Activated T-helper 1 cell treated with Interleukin-2 at 50 U/mL for 16 hours (primary cell): ENCODE results near the gene DDT.
"Not testable (repeated sequence)": the region's sequence is repeated elsewhere in the genome, so short reads cannot be mapped to it uniquely, and the experiment has no call there.

Experiments used
- DNase-seq: peaks from one replicate; pipeline ENCODE4 v3.0.0-alpha.2; 2020; ENCODE audit warnings: low read depth

DDT gene

GRCh38 chr22:23974345-23974744, at the start of gene DDT:
Gene DDT, minus strand, starts transcription at chr22:23974441. Its CDS starts 27 bp downstream, at chr22:23974414.
- DNase-seq: not testable (repeated sequence)

- DNase-seq: no peak
Observed at GRCh38 chr22:24023204-24023789, 49.1 kb upstream of the DDT start.

GRCh38 chr22:24021304-24021703, 47.1 kb upstream of the DDT start:
- DNase-seq: no peak

- no peak for DNase-seq
Observed at GRCh38 chr22:24016156-24016555, 41.9 kb upstream of the DDT start.

GRCh38 chr22:24011735-24012068, 37.5 kb upstream of the DDT start:
- DNase-seq: no peak

GRCh38 chr22:24010018-24010391, 35.8 kb upstream of the DDT start:
- no peak for DNase-seq

- no peak for DNase-seq
Observed at GRCh38 chr22:24009227-24010017, 35.2 kb upstream of the DDT start.

GRCh38 chr22:24008381-24009226, 34.4 kb upstream of the DDT start:
- no peak for DNase-seq

- DNase-seq: no peak
Observed at GRCh38 chr22:24008022-24008283, 33.7 kb upstream of the DDT start.

- DNase-seq: no peak
Observed at GRCh38 chr22:24007253-24008021, 33.2 kb upstream of the DDT start.

GRCh38 chr22:24006914-24007214, 32.6 kb upstream of the DDT start:
- DNase-seq: no peak

GRCh38 chr22:24006207-24006913, 32.1 kb upstream of the DDT start:
- no peak for DNase-seq

GRCh38 chr22:24005201-24005600, 31.0 kb upstream of the DDT start, which contains the start of gene GSTT4:
Gene GSTT4, minus strand, starts transcription at chr22:24005453. Its CDS starts 97 bp downstream, at chr22:24005356.
- DNase-seq: no peak

- DNase-seq: no peak
Observed at GRCh38 chr22:24003887-24004286, 29.6 kb upstream of the DDT start.

GRCh38 chr22:24002851-24003250, 28.6 kb upstream of the DDT start:
- DNase-seq: no peak

GRCh38 chr22:24002272-24002671, 28.0 kb upstream of the DDT start:
- no peak for DNase-seq

GRCh38 chr22:24001314-24001713, 27.1 kb upstream of the DDT start:
- no peak for DNase-seq

GRCh38 chr22:23999779-24000178, 25.5 kb upstream of the DDT start:
- not testable (repeated sequence) for DNase-seq

- DNase-seq: no peak
Observed at GRCh38 chr22:23997092-23997491, 22.9 kb upstream of the DDT start.

GRCh38 chr22:23993581-23994177, 19.4 kb upstream of the DDT start:
- not testable (repeated sequence) for DNase-seq

GRCh38 chr22:23993080-23993479, 18.8 kb upstream of the DDT start:
- not testable (repeated sequence) for DNase-seq
